GM12878 (cell line): ENCODE results near the gene GPR107.

Source experiments
- ATF3 ChIP-seq: IDR thresholded peaks from 2 replicates; pipeline ENCODE4 v1.6.1; 2011; ENCODE audit warnings: low read depth, mild to moderate bottlenecking, low read length, moderate library complexity, borderline replicate concordance; ENCODE audit errors: extremely low read depth
- CBX5 ChIP-seq: sonication (generic); IDR thresholded peaks from 2 replicates; pipeline ENCODE4 v1.6.1; 2016; ENCODE audit warnings: low read depth, moderate library complexity, mild to moderate bottlenecking, inconsistent platforms
- E2F4 ChIP-seq: IDR thresholded peaks from 2 replicates; pipeline ENCODE4 v1.6.1; 2012; ENCODE audit warnings: low read depth, low read length, improper control_type of control experiment
- FOXM1 ChIP-seq: IDR thresholded peaks from 2 replicates; pipeline ENCODE4 v1.6.1; 2012; ENCODE audit warnings: low read depth, mild to moderate bottlenecking, inconsistent platforms, low read length, moderate library complexity
- KAT2A ChIP-seq: conservative IDR thresholded peaks from 2 replicates; pipeline ENCODE4 v1.6.1; 2011; ENCODE audit warnings: low read depth, low read length; ENCODE audit not compliant: control insufficient read depth
- POLR2A ChIP-seq: IDR thresholded peaks from 2 replicates; pipeline ENCODE4 v1.6.1; 2011; ENCODE audit warnings: low read depth, mild to moderate bottlenecking, low read length
- POLR2AphosphoS5 ChIP-seq: IDR thresholded peaks from 2 replicates; pipeline ENCODE4 v1.6.1; 2011; ENCODE audit warnings: mild to moderate bottlenecking, low read length, inconsistent platforms
- YY1 ChIP-seq: IDR thresholded peaks from 2 replicates; pipeline ENCODE4 v1.6.1; 2011; ENCODE audit warnings: low read depth, mild to moderate bottlenecking, low read length
- TF ChIP-seq, protein P1 (sequence below), 3 experiments: IDR thresholded peaks in 2 of 3; conservative IDR thresholded peaks in 1 of 3; 2 replicates each; pipeline ENCODE4 v1.5.1; 2011; ENCODE audit warnings: low read depth in 3 of 3, low read length in 3 of 3, mild to moderate bottlenecking in 3 of 3, control low read depth in 2 of 3, moderate library complexity in 2 of 3, inconsistent platforms in 1 of 3, mixed read lengths in 1 of 3; ENCODE audit not compliant: control insufficient read depth in 2 of 3, insufficient read depth in 1 of 3; ENCODE audit errors: extremely low read depth in 1 of 3
- TF ChIP-seq, protein P2 (sequence below): fragments of 450-650 bp; IDR thresholded peaks from 2 replicates; pipeline ENCODE4 v1.6.1; 2017; ENCODE audit warnings: mild to moderate bottlenecking, low read depth, inconsistent platforms; ENCODE audit not compliant: poor library complexity, severe bottlenecking
- TF ChIP-seq, protein P3 (sequence below): fragments of 450-650 bp; IDR thresholded peaks from 2 replicates; pipeline ENCODE4 v1.6.1; 2017; ENCODE audit warnings: antibody characterized with exemption, mild to moderate bottlenecking, moderate library complexity

DNA sequence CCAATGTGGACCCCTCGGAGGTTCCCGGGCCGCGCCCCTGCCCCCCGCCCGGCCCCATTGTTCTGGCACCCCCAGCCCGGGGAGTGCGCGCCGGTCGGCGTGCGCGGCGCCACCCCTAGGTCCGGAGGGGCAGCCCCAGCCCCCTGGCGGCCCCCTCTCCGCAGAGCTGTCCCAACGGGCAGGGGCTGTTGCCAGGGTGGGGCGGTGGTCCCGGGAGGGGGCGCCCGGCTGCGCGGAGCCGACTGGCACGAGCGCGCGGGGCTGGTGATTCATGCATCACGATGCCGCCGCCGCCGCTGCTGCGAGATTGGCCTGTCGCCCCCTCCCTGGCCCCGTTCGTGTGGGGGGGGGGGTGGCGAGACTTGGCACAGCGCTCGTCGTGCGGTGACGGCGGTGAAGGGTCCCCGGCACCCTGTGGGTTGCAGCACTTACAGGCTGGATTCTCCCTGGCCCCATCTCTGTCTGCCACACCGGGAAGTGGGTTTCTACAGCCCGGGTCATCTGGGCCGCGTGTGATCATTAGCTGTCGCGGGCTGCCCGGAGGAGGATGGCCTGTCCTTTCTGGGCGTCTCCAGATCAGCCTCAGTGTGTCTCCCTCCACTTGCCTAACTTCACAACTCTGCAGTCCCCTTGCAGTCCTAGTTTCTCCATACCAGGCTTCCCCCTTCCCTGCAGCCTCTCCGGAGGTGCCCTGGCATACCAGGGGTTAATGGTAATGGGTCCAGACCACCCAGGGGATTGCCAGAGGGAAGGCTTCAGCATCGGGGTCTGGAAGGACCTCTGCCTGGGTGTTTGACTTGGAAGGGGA lies 119.4 kb downstream of the GPR107 start:
- TF ChIP-seq KAT2A (no peak), FOXM1 (no peak), CBX5 (no peak), YY1 (no peak), ATF3 (no peak), POLR2A (no peak), POLR2AphosphoS5 (no peak), E2F4 (no peak)
- TF ChIP-seq, protein P1, sequence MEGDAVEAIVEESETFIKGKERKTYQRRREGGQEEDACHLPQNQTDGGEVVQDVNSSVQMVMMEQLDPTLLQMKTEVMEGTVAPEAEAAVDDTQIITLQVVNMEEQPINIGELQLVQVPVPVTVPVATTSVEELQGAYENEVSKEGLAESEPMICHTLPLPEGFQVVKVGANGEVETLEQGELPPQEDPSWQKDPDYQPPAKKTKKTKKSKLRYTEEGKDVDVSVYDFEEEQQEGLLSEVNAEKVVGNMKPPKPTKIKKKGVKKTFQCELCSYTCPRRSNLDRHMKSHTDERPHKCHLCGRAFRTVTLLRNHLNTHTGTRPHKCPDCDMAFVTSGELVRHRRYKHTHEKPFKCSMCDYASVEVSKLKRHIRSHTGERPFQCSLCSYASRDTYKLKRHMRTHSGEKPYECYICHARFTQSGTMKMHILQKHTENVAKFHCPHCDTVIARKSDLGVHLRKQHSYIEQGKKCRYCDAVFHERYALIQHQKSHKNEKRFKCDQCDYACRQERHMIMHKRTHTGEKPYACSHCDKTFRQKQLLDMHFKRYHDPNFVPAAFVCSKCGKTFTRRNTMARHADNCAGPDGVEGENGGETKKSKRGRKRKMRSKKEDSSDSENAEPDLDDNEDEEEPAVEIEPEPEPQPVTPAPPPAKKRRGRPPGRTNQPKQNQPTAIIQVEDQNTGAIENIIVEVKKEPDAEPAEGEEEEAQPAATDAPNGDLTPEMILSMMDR (IDR thresholded peaks at IDR 0.05 in 2 of 3, conservative IDR thresholded peaks at IDR 0.05 in 1 of 3; ENCODE audit: control insufficient read depth in 2 of 3, extremely low read depth in 1 of 3, insufficient read depth in 1 of 3, low read depth in 3 of 3, low read length in 3 of 3): no peak
- TF ChIP-seq, protein P2, sequence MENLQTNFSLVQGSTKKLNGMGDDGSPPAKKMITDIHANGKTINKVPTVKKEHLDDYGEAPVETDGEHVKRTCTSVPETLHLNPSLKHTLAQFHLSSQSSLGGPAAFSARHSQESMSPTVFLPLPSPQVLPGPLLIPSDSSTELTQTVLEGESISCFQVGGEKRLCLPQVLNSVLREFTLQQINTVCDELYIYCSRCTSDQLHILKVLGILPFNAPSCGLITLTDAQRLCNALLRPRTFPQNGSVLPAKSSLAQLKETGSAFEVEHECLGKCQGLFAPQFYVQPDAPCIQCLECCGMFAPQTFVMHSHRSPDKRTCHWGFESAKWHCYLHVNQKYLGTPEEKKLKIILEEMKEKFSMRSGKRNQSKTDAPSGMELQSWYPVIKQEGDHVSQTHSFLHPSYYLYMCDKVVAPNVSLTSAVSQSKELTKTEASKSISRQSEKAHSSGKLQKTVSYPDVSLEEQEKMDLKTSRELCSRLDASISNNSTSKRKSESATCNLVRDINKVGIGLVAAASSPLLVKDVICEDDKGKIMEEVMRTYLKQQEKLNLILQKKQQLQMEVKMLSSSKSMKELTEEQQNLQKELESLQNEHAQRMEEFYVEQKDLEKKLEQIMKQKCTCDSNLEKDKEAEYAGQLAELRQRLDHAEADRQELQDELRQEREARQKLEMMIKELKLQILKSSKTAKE: no peak
- TF ChIP-seq, protein P3, sequence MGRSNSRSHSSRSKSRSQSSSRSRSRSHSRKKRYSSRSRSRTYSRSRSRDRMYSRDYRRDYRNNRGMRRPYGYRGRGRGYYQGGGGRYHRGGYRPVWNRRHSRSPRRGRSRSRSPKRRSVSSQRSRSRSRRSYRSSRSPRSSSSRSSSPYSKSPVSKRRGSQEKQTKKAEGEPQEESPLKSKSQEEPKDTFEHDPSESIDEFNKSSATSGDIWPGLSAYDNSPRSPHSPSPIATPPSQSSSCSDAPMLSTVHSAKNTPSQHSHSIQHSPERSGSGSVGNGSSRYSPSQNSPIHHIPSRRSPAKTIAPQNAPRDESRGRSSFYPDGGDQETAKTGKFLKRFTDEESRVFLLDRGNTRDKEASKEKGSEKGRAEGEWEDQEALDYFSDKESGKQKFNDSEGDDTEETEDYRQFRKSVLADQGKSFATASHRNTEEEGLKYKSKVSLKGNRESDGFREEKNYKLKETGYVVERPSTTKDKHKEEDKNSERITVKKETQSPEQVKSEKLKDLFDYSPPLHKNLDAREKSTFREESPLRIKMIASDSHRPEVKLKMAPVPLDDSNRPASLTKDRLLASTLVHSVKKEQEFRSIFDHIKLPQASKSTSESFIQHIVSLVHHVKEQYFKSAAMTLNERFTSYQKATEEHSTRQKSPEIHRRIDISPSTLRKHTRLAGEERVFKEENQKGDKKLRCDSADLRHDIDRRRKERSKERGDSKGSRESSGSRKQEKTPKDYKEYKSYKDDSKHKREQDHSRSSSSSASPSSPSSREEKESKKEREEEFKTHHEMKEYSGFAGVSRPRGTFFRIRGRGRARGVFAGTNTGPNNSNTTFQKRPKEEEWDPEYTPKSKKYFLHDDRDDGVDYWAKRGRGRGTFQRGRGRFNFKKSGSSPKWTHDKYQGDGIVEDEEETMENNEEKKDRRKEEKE: no peak
